Mesodermal cell (in vitro differentiated cells): ENCODE results near the gene RAP1B.

Experiments
- H3K27ac ChIP-seq: 2 replicates; pipeline ENCODE4 v1.7.0; 2013; ENCODE audit warnings: mild to moderate bottlenecking, low read depth, low read length, moderate library complexity; ENCODE audit not compliant: severe bottlenecking
- H3K36me3 ChIP-seq: 2 replicates; pipeline ENCODE4 v1.7.1; 2013; ENCODE audit warnings: mild to moderate bottlenecking, low read length, moderate library complexity; ENCODE audit not compliant: control insufficient read depth, insufficient read depth
- H3K4me1 ChIP-seq: one replicate; pipeline ENCODE4 v1.7.1; 2013; ENCODE audit warnings: mild to moderate bottlenecking, low read length; ENCODE audit not compliant: insufficient read depth, control insufficient read depth, poor library complexity, severe bottlenecking
- H3K4me3 ChIP-seq: 2 replicates; pipeline ENCODE4 v1.7.0; 2013; ENCODE audit warnings: low read length, control low read depth, mild to moderate bottlenecking; ENCODE audit not compliant: insufficient read depth, poor library complexity, severe bottlenecking; ENCODE audit errors: extremely low read depth
- H3K9me3 ChIP-seq: 2 replicates; pipeline ENCODE4 v1.7.1; 2013; ENCODE audit warnings: mild to moderate bottlenecking, low read length, moderate library complexity; ENCODE audit not compliant: control insufficient read depth
- WGBS, 2 experiments: methylation state at CpG; one replicate each; pipeline ENCODE4 v1.1.5; 2013; ENCODE audit warnings: missing lambda C conversion rate in 2 of 2; ENCODE audit not compliant: insufficient coverage in 2 of 2; 5-methylcytosine and 5-hydroxymethylcytosine counted together

Gene RAP1B

DNA sequence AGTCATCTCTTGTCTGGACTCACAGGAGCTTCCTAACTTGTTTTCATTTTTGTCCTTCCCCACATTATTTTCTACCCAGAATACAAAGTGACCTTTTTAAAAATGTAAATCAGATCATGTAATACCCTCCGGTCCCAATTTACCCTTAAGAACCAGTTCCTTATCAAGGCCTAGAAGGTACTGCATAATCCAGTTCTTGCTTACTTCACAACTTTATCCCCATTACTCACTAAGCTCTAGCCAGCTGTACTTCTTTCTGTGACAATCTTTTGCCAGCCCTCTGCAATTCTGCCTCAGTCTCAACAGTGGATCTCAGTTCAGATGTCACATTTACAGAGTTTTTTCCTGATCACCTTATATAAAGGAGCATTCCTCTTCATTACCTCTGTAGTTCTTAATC, 11.6 kb downstream of the RAP1B start:
- Histone ChIP-seq H3K27ac (no peak overlapping the region), H3K36me3 (peaks cover 63% of the 10 kb centered on the region), H3K4me3 (no peak overlapping the region), H3K4me1 (peaks cover 8% of the 10 kb centered on the region), H3K9me3 (no peaks in the 10 kb centered on the region)
- WGBS, 2 experiments, result 86 to 100% methylated on average over 1 of the region's 1 CpG

DNA sequence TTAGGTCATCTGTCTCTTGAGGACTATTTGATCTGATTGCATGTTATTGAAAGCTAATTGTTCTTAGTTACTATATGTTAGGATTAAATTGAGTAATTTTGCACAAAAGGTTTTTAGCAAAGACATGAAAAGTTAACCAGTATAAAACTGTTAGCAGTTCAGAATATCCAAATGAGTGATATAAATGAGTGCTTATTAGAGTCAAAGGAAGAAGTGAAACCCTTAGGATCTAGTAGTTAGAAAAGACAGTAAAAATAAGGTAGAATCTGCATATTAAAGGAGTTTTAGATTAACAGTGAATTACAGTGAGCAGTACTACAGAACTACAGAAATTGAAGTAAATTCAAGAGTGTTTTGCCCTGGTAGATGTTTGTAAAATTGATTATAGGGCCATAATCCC, 12.4 kb downstream of the RAP1B start:
- Histone ChIP-seq H3K27ac (no peak overlapping the region), H3K4me1 (peaks cover 8% of the 10 kb centered on the region), H3K36me3 (peaks cover 65% of the 10 kb centered on the region), H3K9me3 (no peaks in the 10 kb centered on the region), H3K4me3 (no peak overlapping the region)

DNA sequence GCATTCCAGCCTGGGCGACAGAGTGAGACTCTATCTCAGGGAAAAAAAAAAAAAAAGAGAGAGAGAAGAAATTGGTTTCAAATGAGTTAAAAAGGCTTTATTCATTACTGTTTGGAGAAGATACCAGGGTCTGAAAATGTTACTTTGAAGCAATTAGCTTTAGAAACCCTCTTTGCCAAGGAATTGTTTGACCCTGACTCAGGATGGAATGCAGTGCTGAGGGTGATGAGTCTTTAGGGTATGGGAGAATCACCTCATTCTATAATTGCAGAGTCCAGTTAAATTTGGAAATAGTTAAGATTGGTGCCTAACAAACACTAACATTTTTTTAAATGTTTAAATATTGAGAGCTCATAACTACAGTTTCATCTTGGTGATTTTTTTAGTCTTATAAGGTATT, 13.3 kb downstream of the RAP1B start:
- Histone ChIP-seq H3K27ac (no peak overlapping the region), H3K4me1 (peaks cover 8% of the 10 kb centered on the region), H3K4me3 (no peak overlapping the region), H3K9me3 (no peaks in the 10 kb centered on the region), H3K36me3 (peaks cover 72% of the 10 kb centered on the region)
- WGBS, 2 experiments, result 80 to 93% methylated on average over 1 of the region's 1 CpG

DNA sequence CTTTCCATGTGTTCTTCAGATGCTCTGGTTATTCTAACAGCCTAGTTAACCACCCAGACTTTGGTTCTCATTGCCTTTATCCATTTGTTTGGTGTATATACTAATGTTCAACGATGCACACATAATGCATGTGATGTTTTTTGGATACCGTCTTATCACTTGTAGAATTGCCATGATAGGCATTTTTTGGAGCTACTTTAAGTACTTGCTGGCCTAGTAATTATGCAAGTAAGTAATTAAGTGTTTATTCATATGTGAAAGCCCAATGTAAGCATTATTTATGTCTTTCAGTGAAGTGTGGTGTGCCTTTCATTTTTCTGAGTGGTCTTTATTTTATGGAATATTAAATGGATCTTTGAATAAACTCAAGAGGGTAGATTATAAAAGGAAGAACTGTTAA, 14.2 kb downstream of the RAP1B start:
- Histone ChIP-seq H3K36me3 (peaks cover 75% of the 10 kb centered on the region), H3K4me3 (no peak overlapping the region), H3K4me1 (peaks cover 8% of the 10 kb centered on the region), H3K27ac (no peak overlapping the region), H3K9me3 (no peaks in the 10 kb centered on the region)
- WGBS, 2 experiments, result 100% methylated on average over 2 of the region's 2 CpGs

DNA sequence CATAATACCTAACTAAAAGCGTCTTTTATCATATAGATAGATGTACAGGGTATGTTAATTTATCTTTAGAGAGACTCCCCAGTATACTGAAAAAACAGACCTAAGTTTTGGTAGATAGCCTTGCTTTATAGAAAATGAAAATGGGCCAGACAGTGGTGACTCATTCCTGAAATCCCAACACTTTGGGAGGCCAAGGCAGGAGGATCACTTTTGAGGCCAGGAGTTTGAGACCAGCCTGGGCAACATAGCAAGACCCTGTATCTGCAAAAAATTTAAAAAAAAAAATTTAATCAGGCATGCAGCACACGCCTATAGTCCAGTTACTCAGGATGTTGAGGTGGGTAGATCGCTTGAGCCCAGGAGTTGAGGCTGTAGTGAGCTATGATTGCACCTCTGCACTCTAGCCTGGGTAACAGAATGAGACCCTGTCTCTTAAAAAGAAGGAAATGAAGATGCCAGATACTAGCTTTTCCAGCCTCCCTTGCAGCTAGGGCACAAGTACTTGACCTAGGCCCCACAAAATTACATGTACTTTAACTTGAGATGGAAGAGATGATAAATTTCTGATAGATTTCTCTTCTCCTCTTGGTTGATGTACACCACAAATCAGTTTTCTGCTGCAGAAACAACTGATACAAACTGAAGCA, 17.1 kb downstream of the RAP1B start:
- Histone ChIP-seq H3K27ac (no peak overlapping the region), H3K36me3 (peaks cover 78% of the 10 kb centered on the region), H3K4me3 (no peak overlapping the region), H3K9me3 (no peaks in the 10 kb centered on the region), H3K4me1 (peaks cover 8% of the 10 kb centered on the region)
- WGBS, 2 experiments, result 96 to 100% methylated on average over 2 of the region's 3 CpGs

DNA sequence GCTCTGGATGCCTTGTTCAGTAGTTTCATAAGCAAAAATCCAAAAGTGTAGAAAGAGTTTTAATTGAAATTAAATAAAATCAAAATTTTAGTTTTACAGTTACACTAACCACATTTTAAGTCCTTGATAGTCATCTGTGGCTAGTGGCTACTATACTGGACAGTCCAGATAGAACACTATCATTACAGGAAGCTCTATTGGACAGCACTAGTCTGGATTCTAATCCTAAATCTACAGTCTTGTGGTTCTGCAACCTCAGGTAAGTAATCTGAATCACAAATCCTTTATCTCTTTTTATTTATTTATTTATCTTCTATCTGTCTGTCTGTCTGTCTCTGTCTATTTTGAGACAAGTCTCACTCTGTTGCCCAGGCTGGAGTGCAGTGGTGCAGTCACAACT, 18.0 kb downstream of the RAP1B start:
- Histone ChIP-seq H3K36me3 (peaks cover 74% of the 10 kb centered on the region), H3K4me3 (no peak overlapping the region), H3K4me1 (peaks cover 4% of the 10 kb centered on the region), H3K9me3 (no peaks in the 10 kb centered on the region), H3K27ac (no peak overlapping the region)

DNA sequence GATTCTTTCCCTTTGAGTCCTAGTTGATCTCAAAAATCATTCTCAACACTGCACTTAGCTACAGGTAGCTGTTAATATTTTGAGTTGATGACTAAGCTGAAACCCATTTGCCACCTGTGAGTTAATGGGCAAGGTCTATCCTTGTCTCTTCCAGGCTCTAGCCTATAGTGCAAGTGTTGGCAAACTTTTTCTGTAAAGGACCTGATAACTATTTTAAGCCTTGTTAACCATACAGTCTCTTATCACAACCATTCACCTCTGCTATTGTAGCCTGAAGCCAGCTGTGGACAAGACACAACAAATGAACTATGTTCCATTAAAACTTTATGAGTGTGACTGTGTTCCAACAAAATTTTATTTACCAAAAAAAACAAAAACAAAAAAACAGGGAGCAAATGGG, 19.4 kb downstream of the RAP1B start:
- Histone ChIP-seq H3K36me3 (peaks cover 62% of the 10 kb centered on the region), H3K9me3 (no peaks in the 10 kb centered on the region), H3K4me1 (no peaks in the 10 kb centered on the region), H3K4me3 (no peak overlapping the region), H3K27ac (no peak overlapping the region)

DNA sequence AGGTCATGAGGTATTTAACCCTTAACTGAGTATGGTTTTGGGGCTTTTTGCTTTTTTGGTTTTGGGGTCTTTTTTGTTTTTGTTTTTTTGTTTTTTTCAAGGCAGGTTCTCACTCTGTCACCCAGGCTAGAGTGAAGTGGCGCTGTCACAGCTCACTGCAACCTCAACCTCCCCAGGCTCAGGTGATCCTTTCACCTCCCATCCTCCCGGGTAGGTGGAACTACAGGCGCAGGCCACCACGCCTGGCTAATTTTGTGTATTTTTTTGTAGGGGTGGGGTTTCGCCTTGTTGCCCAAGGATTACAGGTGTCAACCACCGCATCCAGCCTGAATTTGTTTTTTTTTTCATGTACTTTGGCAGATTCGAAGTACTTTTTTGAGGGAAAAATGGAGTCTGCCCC, 19.9 kb downstream of the RAP1B start:
- Histone ChIP-seq H3K4me1 (no peaks in the 10 kb centered on the region), H3K36me3 (peaks cover 58% of the 10 kb centered on the region), H3K27ac (no peak overlapping the region), H3K9me3 (no peaks in the 10 kb centered on the region), H3K4me3 (no peak overlapping the region)
- 93 to 100% methylated on average over 2 to 6 of the region's 7 CpGs for WGBS, 2 experiments

DNA sequence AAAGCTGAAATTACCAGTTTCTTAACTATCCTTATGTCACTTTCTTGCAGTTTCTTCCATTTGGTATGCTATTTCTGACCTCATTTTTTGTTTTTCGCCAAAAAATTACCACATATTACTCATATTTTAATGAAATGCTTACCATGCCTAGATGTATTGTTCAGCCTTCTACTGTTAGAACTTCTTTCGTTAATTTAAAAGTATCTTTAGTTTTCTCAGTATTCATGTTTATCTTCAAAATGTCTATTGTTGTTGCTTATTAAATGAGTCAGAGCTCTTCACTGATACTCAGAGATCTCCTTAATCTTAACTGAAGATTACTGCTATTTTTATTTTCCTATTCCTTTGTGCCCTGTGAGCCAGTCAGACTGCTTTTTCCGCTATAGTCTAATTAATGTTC, 20.5 kb downstream of the RAP1B start:
- H3K9me3 ChIP-seq, result no peaks in the 10 kb centered on the region
- no peaks in the 10 kb centered on the region for H3K4me1 ChIP-seq
- no peak overlapping the region for H3K4me3 ChIP-seq
- H3K36me3 ChIP-seq, result peaks cover 56% of the 10 kb centered on the region
- 83 to 100% methylated on average over 1 of the region's 3 CpGs for WGBS, 2 experiments
- no peak overlapping the region for H3K27ac ChIP-seq

DNA sequence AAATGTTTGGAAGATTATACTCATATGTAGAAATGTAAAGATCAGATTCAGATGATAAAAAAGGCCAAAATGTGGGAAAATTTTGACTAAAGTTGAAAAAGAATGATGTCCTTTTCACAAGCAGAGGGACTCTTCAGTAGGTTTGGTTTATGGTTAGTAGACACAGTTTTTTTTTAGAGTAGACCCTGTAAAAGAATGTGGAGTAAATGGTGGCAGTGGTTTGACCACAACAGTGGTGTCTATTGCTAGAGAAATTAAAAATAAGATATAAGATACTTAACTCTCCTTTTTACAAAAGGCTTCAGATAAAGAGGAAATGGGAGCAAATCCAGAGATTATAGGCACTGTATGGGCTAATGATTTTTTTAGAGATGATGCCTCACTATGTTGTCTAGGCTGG, 21.8 kb downstream of the RAP1B start:
- peaks cover 50% of the 10 kb centered on the region for H3K36me3 ChIP-seq
- H3K27ac ChIP-seq, result no peak overlapping the region
- no peaks in the 10 kb centered on the region for H3K4me1 ChIP-seq
- no peak overlapping the region for H3K4me3 ChIP-seq
- H3K9me3 ChIP-seq, result no peaks in the 10 kb centered on the region

DNA sequence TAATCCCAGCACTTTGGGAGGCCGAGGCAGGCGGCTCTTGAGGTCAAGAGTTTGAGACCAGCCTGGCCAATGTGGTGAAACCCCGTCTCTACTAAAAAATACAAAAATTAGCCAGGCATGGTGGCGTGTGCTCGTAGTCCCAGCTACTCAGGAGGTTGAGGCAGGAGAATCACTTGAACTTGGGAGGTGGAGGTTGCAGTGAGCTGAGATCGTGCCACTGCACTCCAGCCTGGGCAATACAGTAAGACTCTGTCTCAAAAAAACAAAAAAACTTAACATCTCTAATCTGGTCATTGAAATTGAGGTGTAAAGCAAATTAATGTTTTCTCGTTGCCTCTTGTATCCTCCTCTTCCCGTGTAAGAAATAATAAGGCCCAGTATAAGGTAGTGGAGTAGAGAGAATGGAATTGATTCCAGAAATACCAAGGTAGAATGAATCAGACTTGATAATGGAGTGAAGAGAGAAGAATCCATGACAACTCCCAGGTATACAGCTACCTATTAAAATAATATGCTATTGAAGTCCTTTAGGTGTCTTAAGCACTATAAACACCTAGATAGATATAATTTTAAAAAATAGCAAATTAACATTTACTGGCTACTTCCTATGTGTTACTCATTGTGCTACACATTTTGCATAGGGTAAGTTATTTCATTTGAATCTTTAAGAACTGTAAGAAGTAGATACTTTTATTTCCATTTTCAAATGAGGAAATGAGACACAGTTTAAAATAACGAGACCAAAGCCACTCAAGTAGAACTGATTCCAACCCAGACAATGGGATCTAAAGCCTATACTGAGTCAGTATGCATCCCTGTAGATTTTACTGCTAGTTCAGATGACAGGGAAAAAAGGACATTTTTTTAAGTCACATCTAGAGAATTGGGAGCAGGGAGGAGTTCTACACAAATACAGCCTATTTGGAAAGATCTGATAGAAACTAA, 23.2 kb downstream of the RAP1B start:
- H3K9me3 ChIP-seq, result no peaks in the 10 kb centered on the region
- no peak overlapping the region for H3K4me3 ChIP-seq
- 86 to 90% methylated on average over 3 of the region's 9 CpGs for WGBS, 2 experiments
- H3K36me3 ChIP-seq, result peaks cover 36% of the 10 kb centered on the region
- no peak overlapping the region for H3K27ac ChIP-seq
- peaks cover 7% of the 10 kb centered on the region for H3K4me1 ChIP-seq
